Measurements from ENCODE around the gene HIRIP3. TPM values are rescaled to one million over a fixed set of nuclear protein-coding genes. Genes with fewer than 3 reads are reported as not detected.
"Not testable (repeated sequence)": the region's sequence is repeated elsewhere in the genome, so short reads cannot be mapped to it uniquely, and the experiment has no call there.

Gene HIRIP3
- total RNA-seq, 1 donor from 2014 or later: 9.6 TPM

DNA sequence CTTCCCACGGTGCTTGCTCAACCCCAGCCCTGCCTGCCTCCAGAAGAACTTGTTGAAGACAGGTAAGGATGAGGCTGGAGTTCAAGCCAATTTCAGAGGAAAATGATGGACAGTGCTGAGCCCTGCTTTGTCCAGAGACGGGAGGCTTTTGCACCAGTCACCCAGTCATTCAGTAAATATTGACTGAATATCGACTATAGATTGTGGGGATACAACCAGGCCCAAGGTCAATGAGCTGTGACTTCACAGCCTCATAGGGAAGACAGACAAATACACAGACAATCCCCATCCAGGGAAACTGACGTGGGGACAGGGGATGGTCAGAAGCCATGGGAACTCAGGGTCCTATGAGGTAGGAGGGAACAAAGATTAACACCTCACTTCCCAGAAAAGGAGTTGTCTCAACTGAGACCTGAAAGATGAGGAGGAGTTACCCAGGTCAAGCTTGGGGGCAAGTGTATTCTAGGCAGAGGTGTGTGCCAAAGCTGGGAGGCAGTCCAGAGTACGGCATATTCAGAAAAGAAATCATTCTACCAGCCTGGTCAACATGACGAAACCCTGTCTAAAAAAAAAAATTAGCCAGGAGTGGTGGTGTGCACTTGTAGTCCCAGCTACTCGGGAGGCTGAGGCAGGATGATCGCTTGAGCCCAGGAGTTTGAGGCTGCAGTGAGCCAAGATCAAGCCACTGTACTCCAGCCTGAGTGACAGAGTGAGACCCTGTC, 21.3 kb upstream of the HIRIP3 start:
- DNase-seq (ENCODE audit: extremely low read depth, low read depth, low spot score): no peak

DNA sequence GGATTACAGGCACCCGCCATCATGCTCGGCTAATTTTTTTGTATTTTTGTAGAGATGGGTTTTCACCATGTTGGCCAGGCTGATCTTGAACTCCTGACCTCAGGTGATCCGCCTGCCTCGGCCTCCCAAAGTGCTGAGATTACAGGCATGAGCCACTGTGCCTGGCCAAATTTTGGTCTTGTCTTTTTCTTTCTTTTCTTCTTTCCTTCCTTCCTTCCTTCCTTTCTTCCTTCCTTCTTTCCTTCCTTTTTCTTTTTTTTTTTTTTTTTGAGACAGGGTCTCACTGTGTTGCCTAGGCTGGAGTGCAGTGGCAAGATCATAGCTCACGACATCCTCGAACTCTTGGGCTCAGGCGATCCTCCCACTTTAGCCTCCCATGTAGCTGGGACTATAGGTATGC, 20.0 kb upstream of the HIRIP3 start:
- DNase-seq (ENCODE audit: extremely low read depth, low read depth, low spot score): not testable (repeated sequence)

DNA sequence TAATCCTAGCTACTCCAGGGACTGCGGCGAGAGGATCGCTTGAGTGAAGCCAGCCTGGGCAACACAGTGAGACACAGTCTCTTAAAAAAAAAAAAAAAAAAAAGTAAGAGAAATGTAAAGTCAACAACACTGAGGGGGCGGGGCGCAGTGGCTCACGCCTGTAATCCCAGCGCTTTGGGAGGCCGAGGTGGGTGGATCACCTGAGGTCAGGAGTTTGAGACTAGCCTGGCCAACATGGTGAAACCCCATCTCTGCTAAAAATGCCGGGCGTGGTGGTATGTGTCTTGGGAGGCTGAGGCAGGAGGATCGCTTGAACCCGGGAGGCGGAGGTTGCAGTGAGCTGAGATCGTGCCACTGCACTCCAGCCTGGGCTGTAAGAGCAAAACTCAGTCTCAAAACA, 17.2 kb upstream of the HIRIP3 start:
- DNase-seq (ENCODE audit: extremely low read depth, low read depth, low spot score): not testable (repeated sequence)

- DNase-seq (ENCODE audit: extremely low read depth, low read depth, low spot score): no peak
These were observed 16.5 kb upstream of the HIRIP3 start for GRCh38 chr16:30011714-30012504.

- no peak for DNase-seq (ENCODE audit: extremely low read depth, low read depth, low spot score)
These were observed 15.7 kb upstream of the HIRIP3 start, which contains the start of gene DOC2A for GRCh38 chr16:30010844-30011713. Gene DOC2A (minus strand): TSS chr16:30011027. CDS start chr16:30010222, 805 bp downstream.

DNA sequence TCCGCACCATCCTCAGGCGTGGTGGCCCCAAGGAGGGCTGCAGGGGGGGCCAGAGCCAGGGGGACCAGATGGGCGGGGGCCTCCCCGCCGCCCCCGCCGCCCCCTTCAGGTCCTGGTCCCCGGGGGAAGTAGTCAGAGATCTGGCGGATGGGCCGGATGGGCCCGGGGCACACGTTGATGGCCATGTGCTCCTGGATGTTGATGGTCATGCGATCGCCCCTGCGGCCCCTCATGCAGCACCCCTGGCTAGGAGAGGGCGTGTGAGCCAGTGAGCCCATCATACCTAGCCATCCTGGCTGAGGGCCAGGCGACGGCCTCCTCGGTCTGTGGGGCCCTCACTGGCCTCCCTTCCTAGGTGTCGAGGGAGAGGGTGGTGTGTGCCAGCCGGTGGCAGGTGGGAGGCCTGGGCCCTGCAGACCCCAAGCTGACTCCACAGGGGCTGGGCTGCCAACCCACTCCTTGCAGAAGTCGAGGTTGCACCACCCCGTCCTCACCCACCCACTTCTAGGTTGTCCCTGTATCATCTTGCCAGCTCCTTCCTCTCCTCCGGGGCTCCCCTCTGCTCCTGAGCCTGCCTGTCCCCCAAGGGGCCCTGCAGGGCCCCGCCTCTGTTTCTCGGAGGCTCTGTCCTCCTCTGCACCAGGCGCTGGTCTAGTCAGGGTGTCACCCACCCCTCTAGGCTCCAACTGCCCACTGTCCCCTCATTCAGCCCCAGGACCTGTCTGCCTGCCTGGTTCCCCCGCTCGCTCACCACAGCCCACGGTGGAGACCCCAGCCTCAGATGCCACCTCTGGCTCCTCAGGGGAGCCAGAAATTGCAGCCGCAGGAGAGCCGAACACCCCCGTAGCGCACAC, 14.8 kb upstream of the HIRIP3 start:
- DNase-seq (ENCODE audit: extremely low read depth, low read depth, low spot score): no peak

- DNase-seq (ENCODE audit: extremely low read depth, low read depth, low spot score): no peak
These were observed 13.9 kb upstream of the HIRIP3 start for GRCh38 chr16:30009085-30009862.

GRCh38 chr16:30007378-30007895, 12.0 kb upstream of the HIRIP3 start:
- DNase-seq (ENCODE audit: extremely low read depth, low read depth, low spot score): no peak

DNA sequence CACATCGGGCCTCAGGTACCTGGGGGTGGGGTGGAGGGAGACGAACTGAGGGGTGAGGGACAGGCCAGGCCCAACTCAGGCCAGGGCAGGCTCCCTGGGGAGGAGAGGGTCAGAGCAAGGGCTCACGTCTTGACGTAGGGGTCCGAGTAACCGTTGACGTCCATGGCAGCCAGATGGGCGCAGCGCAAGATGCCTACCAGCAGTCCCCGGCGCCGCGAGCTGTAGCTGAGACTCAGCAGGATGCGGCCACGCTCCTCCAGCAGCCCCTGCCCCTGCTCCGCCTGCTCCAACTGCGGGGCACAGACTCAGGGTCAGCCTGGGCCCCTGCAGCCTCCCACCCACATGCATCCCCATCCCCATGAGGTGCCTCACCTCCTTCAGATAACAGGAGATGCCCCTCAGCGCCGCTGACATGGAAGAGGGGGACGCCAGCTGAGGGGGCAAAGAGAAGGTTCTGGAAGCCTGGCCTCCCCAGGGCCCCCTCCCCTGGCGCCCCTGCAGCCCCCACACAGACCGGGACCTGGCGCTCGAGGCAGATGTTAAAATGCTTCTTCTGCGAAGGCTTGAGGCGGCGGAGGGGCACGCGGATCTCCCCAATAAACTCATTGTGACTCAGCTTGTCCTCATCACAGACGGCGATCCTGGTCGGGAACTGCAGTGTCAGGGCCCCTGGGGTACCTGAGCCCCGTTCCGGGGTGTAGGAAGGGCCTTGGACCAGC, 11.4 kb upstream of the HIRIP3 start:
- DNase-seq (ENCODE audit: extremely low read depth, low read depth, low spot score): no peak

DNA sequence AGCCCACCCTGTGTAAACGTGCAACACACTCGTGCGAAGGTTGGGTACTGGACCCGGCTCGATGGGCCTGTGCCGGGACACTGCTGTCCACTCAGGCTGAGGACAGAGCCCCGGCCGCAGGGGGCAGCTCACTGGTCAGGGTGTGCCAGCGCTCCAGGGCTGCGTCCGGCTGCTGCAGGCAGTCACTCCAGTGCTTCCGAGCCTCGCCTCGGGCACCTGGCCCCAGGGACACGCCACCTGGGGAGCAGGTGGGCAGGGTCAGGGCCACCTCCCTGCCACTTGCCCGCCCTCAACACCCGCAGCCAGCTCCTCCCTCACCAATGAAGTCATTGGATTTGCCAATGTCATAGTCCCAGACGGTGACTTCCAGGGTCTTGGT, 10.7 kb upstream of the HIRIP3 start:
- no peak for DNase-seq (ENCODE audit: extremely low read depth, low read depth, low spot score)

DNA sequence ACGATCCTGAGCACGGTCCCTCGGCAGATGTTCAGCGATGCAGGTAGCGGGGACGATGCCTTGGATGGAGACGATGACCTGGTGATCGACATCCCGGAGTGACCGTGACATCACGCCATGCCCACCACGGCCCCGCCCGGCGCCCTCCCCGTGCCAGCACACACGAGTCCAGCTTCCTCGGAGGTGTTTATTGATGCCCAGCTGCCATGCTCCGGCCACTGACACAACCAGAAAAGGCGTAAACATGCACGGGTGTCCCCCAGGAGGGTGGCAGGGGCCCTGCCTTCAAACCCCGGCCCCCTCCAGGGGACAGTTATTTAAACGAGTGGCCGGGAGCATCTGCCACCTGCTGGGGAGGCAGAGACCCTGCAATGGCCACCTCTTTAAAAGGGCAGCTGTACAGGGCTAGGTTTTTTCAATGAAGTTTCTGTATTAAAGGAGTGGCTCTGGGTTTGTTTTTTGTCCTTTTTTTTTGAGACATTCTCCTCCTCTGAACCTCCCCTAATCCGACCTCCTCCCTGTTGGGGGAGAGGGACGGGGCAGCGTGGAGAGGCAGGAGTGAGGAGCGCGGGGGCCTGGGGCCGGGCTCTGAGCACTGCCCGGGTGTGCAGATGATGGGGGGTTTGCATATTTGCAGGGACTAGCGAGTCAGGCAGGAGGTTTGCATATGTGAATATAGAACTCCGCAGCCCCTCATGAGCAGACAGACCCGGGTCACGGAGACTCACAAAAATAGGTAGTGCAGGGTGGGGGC, 10.1 kb upstream of the HIRIP3 start:
- DNase-seq (ENCODE audit: extremely low read depth, low read depth, low spot score): no peak

DNA sequence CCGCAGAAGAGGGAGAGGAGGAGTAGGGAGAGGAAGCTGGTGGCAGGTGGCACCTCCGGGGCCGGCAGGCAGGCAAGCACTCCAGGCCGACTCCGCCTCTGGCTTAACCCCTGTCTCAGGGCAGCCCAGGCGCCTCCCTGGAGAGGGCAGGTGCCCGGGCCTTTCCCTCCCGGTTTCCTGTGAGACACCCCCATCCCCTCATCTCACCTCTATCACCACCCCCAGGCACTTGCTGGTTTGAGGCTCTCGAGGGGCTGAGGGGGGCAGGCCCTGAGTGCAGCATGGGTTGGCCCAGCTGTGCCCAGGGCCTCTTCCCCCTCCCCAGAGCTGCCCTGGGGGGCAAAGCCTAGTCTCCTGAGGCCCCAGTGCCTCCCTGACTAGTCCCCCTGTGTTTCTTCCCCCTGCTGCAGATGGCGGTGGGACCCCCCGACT, 9.4 kb upstream of the HIRIP3 start:
- no peak for DNase-seq (ENCODE audit: extremely low read depth, low read depth, low spot score)

DNA sequence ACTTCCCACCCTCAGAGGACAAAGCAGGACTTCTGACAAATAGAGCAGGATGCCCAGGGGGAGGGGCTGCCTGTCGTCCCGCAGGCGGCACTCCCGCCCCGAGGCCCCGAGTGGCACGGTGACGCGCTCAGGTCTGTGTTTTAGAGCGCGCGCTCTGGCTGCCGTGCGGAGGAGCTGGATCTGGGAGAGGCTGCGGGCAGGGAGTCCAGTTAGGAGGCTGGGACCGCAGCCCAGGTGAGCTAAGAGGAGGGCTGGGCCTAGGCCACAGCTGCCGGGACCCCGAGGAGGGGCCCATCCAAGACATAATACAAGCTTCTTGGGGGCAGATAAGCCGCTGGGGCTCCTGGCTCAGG, 9.0 kb upstream of the HIRIP3 start:
- DNase-seq (ENCODE audit: extremely low read depth, low read depth, low spot score): no peak

DNA sequence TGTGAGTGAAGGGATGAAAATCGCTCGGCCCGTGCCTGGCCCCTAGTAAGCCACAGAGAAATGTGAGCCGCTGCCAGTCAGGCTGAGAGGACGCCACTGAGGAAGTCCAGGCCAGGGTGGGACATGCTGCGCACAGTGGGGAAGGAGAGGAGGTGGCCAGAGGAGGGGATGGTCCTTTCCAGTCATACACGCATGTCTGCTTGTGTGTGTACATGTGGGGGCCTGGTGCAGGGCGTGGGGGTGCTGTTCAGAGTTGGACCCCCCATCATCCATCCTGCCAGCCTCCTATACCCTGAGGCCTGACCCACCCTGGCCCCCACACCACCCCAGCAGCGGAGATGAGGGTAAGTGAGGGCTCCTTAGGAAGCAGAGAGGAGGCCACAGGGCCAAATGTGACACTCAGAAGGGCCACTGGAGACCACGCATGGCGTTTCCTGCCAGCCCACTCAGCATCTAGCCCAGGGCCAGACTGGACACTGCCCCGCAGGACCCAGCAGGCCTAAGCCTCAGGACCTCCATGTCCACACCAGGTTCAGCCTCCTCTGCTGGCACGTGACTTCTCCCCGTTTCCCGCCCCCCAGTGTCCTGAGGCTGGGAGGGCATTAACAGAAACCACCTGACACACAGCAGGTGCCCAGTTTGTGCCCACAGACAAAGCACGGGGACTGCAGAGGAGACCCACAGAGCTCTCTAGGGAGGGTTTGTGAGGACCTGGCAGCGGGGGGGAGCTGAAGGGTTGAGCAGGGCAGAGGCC, 8.4 kb upstream of the HIRIP3 start:
- no peak for DNase-seq (ENCODE audit: extremely low read depth, low read depth, low spot score)

DNA sequence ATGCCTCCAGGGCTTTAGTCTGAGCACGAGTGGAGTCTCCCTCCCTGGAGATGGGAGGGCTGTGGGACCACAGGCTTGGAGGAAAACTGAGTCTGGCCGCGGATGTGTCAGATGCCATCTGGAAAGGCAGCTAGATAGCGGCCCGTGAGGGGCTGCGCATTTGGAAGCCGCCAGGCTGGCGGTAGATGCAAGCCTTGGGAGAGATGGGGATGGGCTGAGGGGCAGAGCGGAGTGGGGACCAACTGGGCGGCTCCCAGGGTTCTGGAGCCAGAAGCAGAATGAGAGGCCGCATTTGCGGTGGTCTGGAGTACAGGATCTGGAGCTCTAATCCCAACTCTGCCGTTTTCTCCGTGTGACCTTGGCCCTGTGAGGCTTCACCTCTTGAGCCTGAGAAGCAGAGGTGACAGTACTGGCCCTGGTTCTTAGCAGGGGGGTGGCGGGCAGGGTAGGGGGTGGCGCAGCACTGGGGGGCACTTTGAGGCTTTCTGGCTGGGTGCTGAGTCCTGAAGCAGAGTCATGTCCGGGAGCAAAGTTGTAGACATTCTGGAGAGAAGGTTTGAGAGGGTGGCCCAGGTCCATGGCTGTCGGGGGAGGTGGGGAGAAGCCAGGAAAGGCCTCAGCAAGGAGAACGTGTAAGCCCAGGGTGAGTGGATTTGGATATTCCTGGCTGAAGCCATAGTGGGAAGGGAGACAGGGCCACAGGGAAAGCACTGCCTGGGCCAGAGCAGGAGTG, 7.4 kb upstream of the HIRIP3 start:
- no peak for DNase-seq (ENCODE audit: extremely low read depth, low read depth, low spot score)

- DNase-seq (ENCODE audit: extremely low read depth, low read depth, low spot score): no peak
These were observed 5.6 kb upstream of the HIRIP3 start for GRCh38 chr16:30000735-30001631.
